ENCODE results near the gene NOX4. TPM values are rescaled to one million over a fixed set of nuclear protein-coding genes. Genes with fewer than 3 reads are reported as not detected.
"Not testable (repeated sequence)": the region's sequence is repeated elsewhere in the genome, so short reads cannot be mapped to it uniquely, and the experiment has no call there.

NOX4 gene
- total RNA-seq, 1 experiment from 2014 or later, result 3.0 TPM

GRCh38 chr11:89293965-89294679, 197.1 kb downstream of the NOX4 start:
- H3K79me1 ChIP-seq (ENCODE audit: insufficient read depth, low read depth, low read length, poor library complexity, severe bottlenecking), result no peaks in the 10 kb centered on the region
- H3K9me3 ChIP-seq (ENCODE audit: control insufficient read depth, low read depth, low read length), result no peaks in the 10 kb centered on the region
- Mint-ChIP-seq H3K9me3 (no peaks in the 10 kb centered on the region), H3K27ac (peak overlapping the region in 1 of 3 experiments; percentile 18; a peak in 2 of 7 replicates), H3K4me1 (peaks cover 10 to 22% of the 10 kb centered on the region in 2 experiments), H3K4me3 (peak overlapping the region; percentile 71 to 76), H3K36me3 (ENCODE audit: insufficient read depth in 1 of 3, low read depth in 3 of 3) (no peaks in the 10 kb centered on the region), H3K27me3 (ENCODE audit: low read depth) (no peaks in the 10 kb centered on the region)
- no peaks in the 10 kb centered on the region for H3K23me2 ChIP-seq (ENCODE audit: insufficient read length, low read depth, low read length, poor library complexity, severe bottlenecking)
- no peak overlapping the region for H3K4ac ChIP-seq (ENCODE audit: low read depth, low read length)
- no peak overlapping the region for H3K56ac ChIP-seq (ENCODE audit: insufficient read length, low read depth, low read length)
- no peak overlapping the region for H2BK15ac ChIP-seq (ENCODE audit: low read depth, low read length)
- peak overlapping the region; percentile 50 for H3K18ac ChIP-seq (ENCODE audit: insufficient read length, low read depth, low read length)
- H3K27me3 ChIP-seq (ENCODE audit: insufficient read depth, low read length), result no peaks in the 10 kb centered on the region
- H3K27ac ChIP-seq (ENCODE audit: insufficient read length, low read depth, low read length), result no peak overlapping the region
- H2AFZ ChIP-seq (ENCODE audit: low read length), result peak overlapping the region; percentile 10
- TF ChIP-seq CTCF (conservative IDR thresholded peaks at IDR 0.05), result peak; percentile 17; the same call in 1 of the 3 replicates
- no peak overlapping the region for H4K5ac ChIP-seq (ENCODE audit: insufficient read length, low read depth, low read length)
- WGBS (ENCODE audit: extremely low coverage, insufficient read length, low lambda C conversion rate), result no CpG with 5 or more reads among the region's 18 CpGs
- no peak overlapping the region for H2BK12ac ChIP-seq (ENCODE audit: insufficient read length, low read depth, low read length)
- no peak overlapping the region for H3K4me2 ChIP-seq (ENCODE audit: insufficient read depth, insufficient read length, low read length)
- H3K23ac ChIP-seq (ENCODE audit: insufficient read length, low read depth, low read length), result no peak overlapping the region
- no peak overlapping the region for H3K9ac ChIP-seq (ENCODE audit: extremely low read depth, insufficient read length, low read length)
- no peak overlapping the region for H2BK5ac ChIP-seq (ENCODE audit: insufficient read length, low read length)
- no peak overlapping the region for H4K8ac ChIP-seq (replicated peaks; ENCODE audit: insufficient read length, low read depth, low read length)
- no peak overlapping the region for H2BK20ac ChIP-seq (ENCODE audit: low read depth, low read length, poor library complexity, severe bottlenecking)
- DNase-seq, result peak; percentile 72
- no peak overlapping the region for H3T11ph ChIP-seq (ENCODE audit: low read length)
- H4K91ac ChIP-seq (ENCODE audit: insufficient read length, low read depth, low read length), result no peak overlapping the region
- H2BK120ac ChIP-seq (ENCODE audit: low read depth, low read length, poor library complexity, severe bottlenecking), result no peak overlapping the region
- no peak overlapping the region for H3K14ac ChIP-seq (ENCODE audit: insufficient read depth, low read length)
- H2AK5ac ChIP-seq (ENCODE audit: insufficient read length, low read length), result no peak overlapping the region
- no peaks in the 10 kb centered on the region for H3K4me1 ChIP-seq (ENCODE audit: insufficient read depth, low read length)
- H3K79me2 ChIP-seq (ENCODE audit: insufficient read depth, low read length), result no peaks in the 10 kb centered on the region
- no peaks in the 10 kb centered on the region for H4K20me1 ChIP-seq (ENCODE audit: control insufficient read depth, insufficient read depth, insufficient read length)

DNA sequence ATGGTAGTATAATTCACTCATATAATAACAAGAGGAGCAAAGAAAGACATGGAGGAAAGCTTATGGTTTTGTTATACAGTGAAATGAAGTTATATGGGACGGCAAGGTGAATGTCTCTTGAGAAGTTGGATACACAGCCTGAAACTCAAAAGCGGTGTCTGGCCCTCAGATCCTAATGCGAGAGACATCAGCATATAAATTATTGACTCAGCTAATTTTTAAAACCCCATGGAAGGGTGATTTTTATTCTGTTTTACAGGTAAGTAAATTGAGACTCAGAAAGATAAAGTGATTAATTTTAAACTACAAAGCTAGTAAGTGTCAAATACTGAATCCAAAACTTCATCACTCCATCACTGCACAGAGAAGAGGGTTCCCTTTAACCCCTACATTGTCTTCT, 203.2 kb downstream of the NOX4 start:
- not testable (repeated sequence) for H2BK15ac ChIP-seq (ENCODE audit: low read depth, low read length); H3K23me2 ChIP-seq (ENCODE audit: insufficient read length, low read depth, low read length, poor library complexity, severe bottlenecking); H3K36me3 Mint-ChIP-seq (ENCODE audit: insufficient read depth in 1 of 3, low read depth in 3 of 3); H3K27ac Mint-ChIP-seq; H3K4me2 ChIP-seq (ENCODE audit: insufficient read depth, insufficient read length, low read length); H2BK120ac ChIP-seq (ENCODE audit: low read depth, low read length, poor library complexity, severe bottlenecking); H3K4me3 Mint-ChIP-seq; H3K79me2 ChIP-seq (ENCODE audit: insufficient read depth, low read length); H4K8ac ChIP-seq (replicated peaks; ENCODE audit: insufficient read length, low read depth, low read length); H3T11ph ChIP-seq (ENCODE audit: low read length); H3K4me1 Mint-ChIP-seq; DNase-seq; H3K27me3 Mint-ChIP-seq (ENCODE audit: low read depth); H3K56ac ChIP-seq (ENCODE audit: insufficient read length, low read depth, low read length); H2AFZ ChIP-seq (ENCODE audit: low read length); H3K9me3 Mint-ChIP-seq; H2AK5ac ChIP-seq (ENCODE audit: insufficient read length, low read length); H3K14ac ChIP-seq (ENCODE audit: insufficient read depth, low read length); H3K4ac ChIP-seq (ENCODE audit: low read depth, low read length); H4K5ac ChIP-seq (ENCODE audit: insufficient read length, low read depth, low read length); H3K27ac ChIP-seq (ENCODE audit: insufficient read length, low read depth, low read length); H2BK5ac ChIP-seq (ENCODE audit: insufficient read length, low read length); H2BK12ac ChIP-seq (ENCODE audit: insufficient read length, low read depth, low read length); H3K23ac ChIP-seq (ENCODE audit: insufficient read length, low read depth, low read length); H3K9me3 ChIP-seq (ENCODE audit: control insufficient read depth, low read depth, low read length); H3K18ac ChIP-seq (ENCODE audit: insufficient read length, low read depth, low read length); H3K4me1 ChIP-seq (ENCODE audit: insufficient read depth, low read length); H4K91ac ChIP-seq (ENCODE audit: insufficient read length, low read depth, low read length); H3K27me3 ChIP-seq (ENCODE audit: insufficient read depth, low read length); H4K20me1 ChIP-seq (ENCODE audit: control insufficient read depth, insufficient read depth, insufficient read length); H3K9ac ChIP-seq (ENCODE audit: extremely low read depth, insufficient read length, low read length); H2BK20ac ChIP-seq (ENCODE audit: low read depth, low read length, poor library complexity, severe bottlenecking); H3K79me1 ChIP-seq (ENCODE audit: insufficient read depth, low read depth, low read length, poor library complexity, severe bottlenecking)
- no CpG with 5 or more reads among the region's 3 CpGs for WGBS (ENCODE audit: extremely low coverage, insufficient read length, low lambda C conversion rate)
